Activated CD8-positive, alpha-beta memory T cell treated with anti-CD3 and anti-CD28 coated beads for 48 hours (primary cell): ENCODE data around the gene KRTAP10-3.
A peak's percentile ranks its signal among the peaks of the same experiment; 100 is the strongest.

Experiments used
- DNase-seq, 3 experiments: peaks; one replicate each; pipeline ENCODE4 v3.0.0-alpha.2; 2020; ENCODE audit warnings: low read depth in 2 of 3, low spot score in 2 of 3

The KRTAP10-3 gene

GRCh38 chr21:44519346-44520325, 39.0 kb downstream of the KRTAP10-3 start:
- no peak for DNase-seq

DNA sequence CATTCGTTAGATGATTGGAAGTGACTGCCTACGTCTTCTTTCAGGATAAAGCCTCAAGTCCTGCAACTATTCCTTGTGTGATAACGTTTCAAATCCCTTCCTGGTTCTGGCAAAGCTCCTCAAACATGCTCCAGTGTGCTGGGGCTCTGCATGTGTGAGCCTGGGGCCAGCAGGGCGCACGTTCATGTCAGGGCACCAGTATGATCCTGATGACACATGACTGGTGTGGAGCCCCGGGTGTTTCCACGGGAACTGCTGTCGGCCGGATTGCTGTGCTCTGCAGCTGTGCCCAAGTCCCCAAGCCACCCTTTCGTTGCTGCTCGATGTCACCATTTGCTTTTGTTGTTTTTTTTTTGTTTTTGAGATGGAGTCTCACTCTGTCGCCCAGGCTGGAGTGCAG, 39.9 kb downstream of the KRTAP10-3 start:
- no peak for DNase-seq

DNA sequence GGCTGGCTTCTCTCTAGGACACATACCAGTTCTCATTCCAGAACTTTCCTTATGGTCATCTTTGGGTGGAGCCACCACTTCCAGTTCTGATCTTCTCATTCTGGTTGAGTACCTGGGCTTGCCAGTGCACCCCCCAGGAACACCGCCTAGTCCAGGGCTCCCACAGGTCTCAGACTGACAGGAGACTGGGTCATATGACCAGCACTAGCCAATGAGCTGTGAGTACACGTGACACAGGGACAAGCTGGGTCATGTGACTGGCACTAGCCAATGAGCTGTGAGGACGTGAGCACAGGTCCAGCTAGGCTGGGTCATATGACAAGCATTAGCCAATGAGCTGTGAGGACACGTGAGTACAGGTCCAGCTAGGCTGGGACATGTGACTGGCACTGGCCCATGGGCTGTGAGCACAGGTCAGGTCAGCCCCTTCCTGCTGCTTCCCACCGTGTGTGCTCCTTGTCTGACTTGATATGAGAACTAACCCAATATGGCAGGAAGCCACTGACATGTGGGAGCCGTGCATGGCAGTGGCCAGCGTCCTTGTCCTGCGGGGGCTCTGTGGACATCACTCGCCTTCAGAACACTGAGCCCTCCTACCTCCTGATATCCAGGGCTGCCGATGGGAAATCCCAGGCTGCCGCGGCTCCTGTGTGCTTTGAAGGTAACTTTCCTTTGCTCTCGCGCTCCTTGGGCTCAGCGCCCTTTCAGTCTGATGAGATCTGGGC, 41.3 kb downstream of the KRTAP10-3 start:
- no peak for DNase-seq

DNA sequence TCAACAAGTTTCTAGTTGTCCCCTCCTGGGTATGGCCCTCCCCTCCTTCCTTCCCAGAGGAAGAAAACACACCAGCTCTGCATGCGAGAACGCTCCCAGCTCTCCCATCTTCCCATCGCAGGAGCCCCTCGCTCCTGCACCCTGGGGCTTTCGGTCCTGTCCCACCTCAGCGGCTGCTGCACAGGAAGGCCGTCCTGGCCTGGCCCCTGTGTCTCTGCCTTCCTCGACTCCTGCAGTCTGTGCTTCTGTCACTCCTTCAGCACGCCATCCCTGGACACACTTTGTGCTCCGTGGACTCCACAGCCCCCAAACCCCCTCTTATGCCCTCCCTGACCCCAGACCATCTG, 41.8 kb downstream of the KRTAP10-3 start:
- DNase-seq, result no peak

DNA sequence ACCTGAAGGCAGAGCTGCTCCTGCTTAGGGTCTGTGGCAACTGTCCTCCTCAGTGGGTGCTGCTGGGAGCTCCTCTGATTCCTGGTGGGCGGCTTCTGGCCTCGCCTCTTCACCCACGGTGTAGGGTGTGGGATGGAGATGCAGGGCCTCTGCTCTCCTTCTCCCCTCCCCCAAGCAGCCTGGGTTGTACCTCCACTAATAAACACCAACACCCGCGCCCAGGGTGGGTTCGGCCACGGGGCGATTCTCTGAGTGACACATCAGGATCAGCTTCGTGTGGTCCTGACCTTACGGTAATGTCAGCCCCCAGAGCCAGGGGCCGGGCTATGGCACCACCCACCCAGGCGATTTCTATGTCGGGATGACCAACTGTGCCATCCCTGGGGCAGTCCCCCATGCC, 42.3 kb downstream of the KRTAP10-3 start:
- no peak for DNase-seq

DNA sequence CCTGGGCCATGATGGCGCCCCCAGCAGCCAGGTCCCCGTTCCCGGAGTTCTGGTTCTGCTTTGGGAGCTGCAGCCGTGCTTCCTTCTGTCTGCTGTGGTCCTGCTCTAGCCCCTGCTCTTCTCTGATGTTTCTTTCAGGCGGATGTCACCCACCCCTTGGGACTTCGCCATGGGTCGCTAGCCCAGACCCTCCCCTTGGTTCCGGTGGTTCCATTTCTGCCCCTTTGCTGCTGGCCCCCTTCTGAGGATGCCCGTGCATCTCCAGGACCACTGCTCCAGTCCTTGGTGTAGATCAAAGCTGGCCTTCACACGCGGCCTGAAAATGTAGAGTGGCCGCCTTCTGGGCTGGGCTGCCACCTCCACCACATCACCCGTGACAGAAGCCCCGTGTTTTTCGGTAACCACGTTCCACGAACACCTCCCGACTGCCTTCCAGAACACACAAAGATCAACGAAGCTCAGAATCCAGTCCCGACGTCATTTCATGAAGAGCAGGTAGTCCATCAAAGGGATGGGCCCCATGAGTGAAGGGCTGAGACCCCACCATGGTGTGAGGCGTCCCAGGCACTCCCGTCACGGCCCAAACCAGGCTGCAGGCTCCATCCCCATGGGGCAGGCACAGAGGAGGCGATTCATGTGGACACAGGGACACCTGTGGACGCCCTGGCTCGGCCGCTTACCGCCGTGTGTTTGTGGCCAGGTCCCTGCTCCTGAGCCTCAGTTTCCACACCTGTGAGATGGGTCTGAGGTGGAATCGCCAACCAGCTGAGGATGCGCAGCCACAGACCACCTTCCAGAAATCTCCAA, 43.0 kb downstream of the KRTAP10-3 start:
- DNase-seq, result no peak

DNA sequence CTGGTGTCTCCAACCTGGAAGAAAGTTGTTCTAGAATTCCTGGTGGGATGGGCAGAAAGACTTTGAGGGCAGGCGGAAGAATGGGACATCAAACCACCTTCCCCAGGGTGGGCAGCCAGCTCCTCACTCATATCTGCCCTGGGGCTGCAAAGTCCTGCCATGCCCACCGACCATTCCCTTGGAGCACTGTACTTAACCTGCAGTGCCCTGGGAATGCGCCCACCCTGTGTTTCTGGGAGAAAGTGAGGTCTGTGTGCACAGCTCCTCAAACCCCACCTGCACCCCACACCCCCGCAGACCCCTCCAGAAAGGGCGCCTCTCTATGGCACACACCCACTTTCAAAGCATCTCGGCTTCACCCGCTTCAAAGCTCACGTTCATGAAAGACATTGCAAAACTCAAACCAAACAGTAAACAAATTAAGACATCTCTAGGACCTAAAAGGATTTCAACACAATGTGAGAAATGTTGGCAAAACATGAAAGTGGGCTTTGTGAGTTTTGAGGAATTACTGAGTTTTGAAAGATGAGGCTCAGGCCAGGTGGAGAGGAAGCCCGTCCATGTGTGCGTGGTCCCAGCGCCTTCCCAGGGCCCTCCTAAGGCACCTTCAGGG, 43.7 kb downstream of the KRTAP10-3 start:
- no peak for DNase-seq

DNA sequence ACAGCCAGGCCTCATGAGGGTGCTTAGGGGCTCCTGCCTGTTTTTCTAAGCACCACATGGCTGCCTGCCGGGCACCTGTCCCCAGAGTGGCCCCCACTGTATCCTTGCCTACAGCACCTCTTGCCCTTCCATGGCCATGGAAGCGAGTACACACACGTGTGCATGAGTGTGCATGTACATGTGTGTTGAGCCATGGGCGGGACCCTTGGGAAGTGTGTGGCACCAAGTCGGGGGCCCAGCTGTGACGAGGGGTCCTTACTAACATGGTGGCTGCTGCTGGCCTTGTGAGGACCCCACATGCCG, 44.4 kb downstream of the KRTAP10-3 start:
- DNase-seq, result no peak

GRCh38 chr21:44513389-44514217, 45.0 kb downstream of the KRTAP10-3 start:
- no peak for DNase-seq

DNA sequence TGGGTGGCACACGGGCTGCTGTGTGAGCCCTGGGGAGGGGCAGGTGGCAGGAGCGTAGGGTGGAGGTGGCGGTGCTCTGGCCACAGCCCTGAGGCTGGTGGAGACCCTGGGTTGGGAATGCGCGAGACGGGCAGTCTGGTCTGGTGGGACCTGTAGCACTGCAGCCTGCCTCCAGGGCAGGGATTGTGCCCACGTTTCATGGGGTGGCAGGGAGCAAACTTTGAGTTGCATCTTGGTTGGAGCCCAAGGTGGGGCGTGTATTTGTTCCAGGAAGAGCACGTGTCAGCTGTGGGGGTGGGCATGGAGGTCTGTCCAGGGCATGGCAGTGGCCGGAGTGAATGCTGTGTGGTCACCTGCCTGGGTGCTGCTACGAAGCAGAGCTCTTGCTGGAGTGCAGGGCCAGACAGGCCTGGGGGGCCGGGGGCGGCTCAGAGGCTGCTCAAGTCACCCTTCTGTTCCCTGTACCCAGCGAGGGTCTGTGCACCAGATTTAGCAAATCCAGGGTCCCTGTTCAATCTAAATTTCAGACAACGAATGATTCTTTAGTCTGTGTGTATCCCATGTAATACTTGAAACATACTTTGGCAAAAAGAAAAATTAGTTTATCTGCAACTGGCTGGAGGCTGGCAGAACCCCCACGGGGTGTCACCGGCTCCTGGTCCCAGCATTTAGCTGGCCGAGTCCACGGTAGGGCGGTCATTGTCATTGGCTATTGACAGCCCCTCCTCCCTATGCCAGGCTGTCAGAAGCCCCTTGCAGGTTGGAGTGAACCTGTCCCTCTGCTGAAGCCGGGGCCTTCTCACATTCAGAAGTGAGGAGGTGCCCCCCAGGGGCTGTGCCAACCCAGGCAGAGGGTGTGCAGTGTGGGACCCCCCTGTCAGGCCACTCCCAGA, 45.9 kb downstream of the KRTAP10-3 start:
- DNase-seq, result no peak

GRCh38 chr21:44511938-44512275, 46.7 kb downstream of the KRTAP10-3 start:
- DNase-seq, result no peak

GRCh38 chr21:44511219-44511937, 47.2 kb downstream of the KRTAP10-3 start:
- no peak for DNase-seq

- DNase-seq, result peak; percentile 46 to 70 (median 63)
Observed at GRCh38 chr21:44510508-44511218, 47.9 kb downstream of the KRTAP10-3 start.

- no peak for DNase-seq
Observed at GRCh38 chr21:44510109-44510507, 48.5 kb downstream of the KRTAP10-3 start.

DNA sequence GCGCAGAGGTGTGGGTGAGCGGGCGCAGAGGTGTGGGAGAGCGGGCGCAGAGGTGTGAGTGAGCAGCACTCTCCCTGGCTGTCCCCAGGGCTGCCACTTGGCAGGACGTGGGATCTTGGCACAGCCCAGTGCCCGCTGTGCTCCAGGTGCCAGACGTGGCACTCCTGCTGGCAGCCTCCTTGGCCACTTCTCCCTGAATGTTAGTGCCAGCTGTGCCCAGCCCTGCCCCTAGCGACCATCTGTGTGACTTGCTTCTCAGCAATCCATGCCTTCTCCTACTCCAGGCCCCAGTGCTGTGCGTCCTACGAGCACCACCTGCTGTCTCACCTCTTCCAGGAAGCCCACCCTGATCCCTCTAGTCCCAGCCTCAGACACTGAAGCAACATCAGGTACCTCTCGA, 49.1 kb downstream of the KRTAP10-3 start:
- no peak for DNase-seq

DNA sequence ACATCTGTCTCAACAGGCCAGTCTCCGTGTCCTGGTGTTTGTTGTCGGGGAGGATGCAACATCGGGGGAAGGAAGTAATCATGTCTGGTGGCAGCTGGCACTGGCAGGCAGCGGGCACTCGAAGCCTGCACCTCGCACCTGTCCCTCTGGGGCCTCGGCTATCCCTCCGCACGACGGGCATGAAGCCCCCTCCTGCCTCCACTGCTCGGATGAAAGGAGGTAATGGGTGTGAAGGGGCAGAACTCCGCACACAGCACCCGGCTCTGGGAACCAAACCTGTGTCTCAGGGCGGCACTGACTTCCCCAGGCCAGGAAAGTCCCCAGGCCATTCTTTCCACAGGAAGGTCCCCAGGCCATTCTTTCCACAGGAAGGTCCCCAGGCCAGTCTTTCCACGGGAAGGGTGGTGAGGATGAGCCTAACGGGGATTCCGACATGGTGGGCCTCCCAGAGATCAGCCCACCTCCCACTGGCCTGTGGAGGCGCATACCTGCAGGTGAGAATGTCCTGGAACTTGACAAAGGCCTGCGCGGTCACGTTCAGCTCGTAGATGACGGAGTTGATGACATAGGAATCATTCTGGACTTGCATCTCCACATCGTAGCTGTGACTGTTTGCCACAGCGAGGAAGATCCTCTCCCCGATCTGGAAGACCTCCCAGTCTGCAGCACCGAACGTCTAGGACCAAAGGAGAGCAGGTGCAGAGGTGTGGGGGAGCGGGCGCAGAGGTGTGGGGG, 49.7 kb downstream of the KRTAP10-3 start:
- no peak for DNase-seq

- DNase-seq, result no peak
Observed at GRCh38 chr21:44508426-44508710, 50.2 kb downstream of the KRTAP10-3 start.
